Caco-2 (cell line): ENCODE measurements around the gene ERCC6. TPM values are rescaled to one million over a fixed set of nuclear protein-coding genes. Genes with fewer than 3 reads are reported as not detected.

Experiments used
- BruUV-seq: library from RNA; stranded (reverse); fragments of 400-500 nt; replicated peaks from 2 replicates; lab custom pipeline; 2021; lab: Mats Ljungman, UMichigan
- CTCF ChIA-PET: fragments of 300-600 bp; sonication (Branson Sonifier 250); formaldehyde crosslinking; loops from one replicate; lab custom pipeline; 2022; ENCODE audit warnings: antibody characterized with exemption; lab: Charles Lee
- POLR2A ChIA-PET: fragments of 300-600 bp; sonication (Branson Sonifier 250); formaldehyde crosslinking; loops from one replicate; lab custom pipeline; 2022; ENCODE audit warnings: antibody characterized with exemption; lab: Charles Lee
- DNase-seq, 2 experiments: peaks; one replicate each; pipeline versions ENCODE4 v3.0.0 to v3.0.0-alpha.2; 2020 to 2022
- H3K27me3 ChIP-seq: replicated peaks from 2 replicates; pipeline ENCODE4 v1.6.0; 2011; ENCODE audit warnings: low read length; ENCODE audit not compliant: control insufficient read depth, insufficient read depth
- H3K36me3 ChIP-seq: 2 replicates; pipeline ENCODE4 v1.5.1; 2011; ENCODE audit warnings: low read length; ENCODE audit not compliant: control insufficient read depth, insufficient read depth
- H3K4me1 ChIP-seq: fragments of 250-450 bp; sonication (Bioruptor Pico); 2 replicates; pipeline ENCODE4 v1.5.1; 2020; ENCODE audit warnings: mild to moderate bottlenecking
- H3K4me3 ChIP-seq: 2 replicates; pipeline ENCODE4 v1.5.1; 2011; ENCODE audit warnings: low read depth, mild to moderate bottlenecking, control low read depth, low read length
- H3K9me3 ChIP-seq: fragments of 250-450 bp; sonication (Bioruptor Pico); 2 replicates; pipeline ENCODE4 v1.5.1; 2020; ENCODE audit warnings: mild to moderate bottlenecking, moderate library complexity
- H3K27ac Mint-ChIP-seq: one replicate; pipeline ENCODE4 v1.8.0; 2022; ENCODE audit warnings: mixed read lengths; ENCODE audit not compliant: unreplicated experiment
- H3K27me3 Mint-ChIP-seq: one replicate; pipeline ENCODE4 v1.8.0; 2022; ENCODE audit warnings: mixed read lengths; ENCODE audit not compliant: insufficient read depth, unreplicated experiment
- H3K36me3 Mint-ChIP-seq: one replicate; pipeline ENCODE4 v1.8.0; 2022; ENCODE audit warnings: mild to moderate bottlenecking, mixed read lengths; ENCODE audit not compliant: insufficient read depth, unreplicated experiment
- H3K4me1 Mint-ChIP-seq: one replicate; pipeline ENCODE4 v1.8.0; 2022; ENCODE audit warnings: low read depth, mixed read lengths; ENCODE audit not compliant: unreplicated experiment
- H3K4me3 Mint-ChIP-seq: one replicate; pipeline ENCODE4 v1.8.0; 2022; ENCODE audit warnings: mild to moderate bottlenecking, moderate library complexity, mixed read lengths; ENCODE audit not compliant: unreplicated experiment
- H3K9me3 Mint-ChIP-seq: one replicate; pipeline ENCODE4 v1.8.0; 2022; ENCODE audit warnings: mixed read lengths; ENCODE audit not compliant: unreplicated experiment
- intact Hi-C: fragments of 100-400 bp; cut with micrococcal nuclease; formaldehyde crosslinking; loops from one replicate; pipeline ENCODE4 v1.10.0; 2022; ENCODE audit not compliant: unreplicated experiment
- total RNA-seq: library from RNA; stranded (reverse); gene quantifications from 2 replicates; pipeline ENCODE4 v1.2.3, GENCODE V29; 2022
- TF ChIP-seq, protein P1 (sequence below), 2 experiments: fragments of 200-600 bp in 1 of 2; IDR thresholded peaks; 1 replicate in 1 of 2; 2 replicates in 1 of 2; pipeline versions ENCODE4 v1.5.1 to v1.8.0; 2011 to 2022; ENCODE audit warnings: antibody characterized with exemption in 1 of 2, control low read depth in 1 of 2, inconsistent platforms in 1 of 2, low read depth in 1 of 2, low read length in 1 of 2, mild to moderate bottlenecking in 1 of 2, moderate library complexity in 1 of 2; ENCODE audit not compliant: insufficient read depth in 1 of 2, severe bottlenecking in 1 of 2, unreplicated experiment in 1 of 2

The ERCC6 gene
- total RNA-seq, 1 experiment from 2014 or later = 30.2 TPM

DNA sequence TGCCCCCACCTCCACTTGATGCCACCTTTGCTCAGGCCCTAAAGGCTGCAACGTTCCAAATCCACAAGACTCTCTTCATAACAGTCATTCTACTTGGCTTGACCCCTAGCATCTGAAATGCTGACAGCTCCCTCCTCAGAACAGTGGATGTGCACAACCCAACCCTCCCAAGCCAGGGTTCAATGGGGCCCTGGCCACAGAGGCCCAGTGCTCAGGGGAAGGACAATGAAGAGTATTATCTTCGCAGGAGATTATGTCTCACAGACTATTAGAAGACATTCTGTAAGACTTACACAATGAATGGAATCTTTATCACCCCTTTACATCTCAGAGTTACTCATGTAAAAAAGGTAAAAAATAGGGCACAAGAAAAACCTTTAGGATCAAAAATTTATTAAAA is 20.4 kb downstream of the ERCC6 start:
- Mint-ChIP-seq H3K27ac (no peak overlapping the region), H3K4me3 (no peak overlapping the region), H3K27me3 (no peaks in the 10 kb centered on the region), H3K4me1 (no peaks in the 10 kb centered on the region), H3K36me3 (peaks cover 16% of the 10 kb centered on the region), H3K9me3 (no peaks in the 10 kb centered on the region)
- TF ChIP-seq, protein P1, sequence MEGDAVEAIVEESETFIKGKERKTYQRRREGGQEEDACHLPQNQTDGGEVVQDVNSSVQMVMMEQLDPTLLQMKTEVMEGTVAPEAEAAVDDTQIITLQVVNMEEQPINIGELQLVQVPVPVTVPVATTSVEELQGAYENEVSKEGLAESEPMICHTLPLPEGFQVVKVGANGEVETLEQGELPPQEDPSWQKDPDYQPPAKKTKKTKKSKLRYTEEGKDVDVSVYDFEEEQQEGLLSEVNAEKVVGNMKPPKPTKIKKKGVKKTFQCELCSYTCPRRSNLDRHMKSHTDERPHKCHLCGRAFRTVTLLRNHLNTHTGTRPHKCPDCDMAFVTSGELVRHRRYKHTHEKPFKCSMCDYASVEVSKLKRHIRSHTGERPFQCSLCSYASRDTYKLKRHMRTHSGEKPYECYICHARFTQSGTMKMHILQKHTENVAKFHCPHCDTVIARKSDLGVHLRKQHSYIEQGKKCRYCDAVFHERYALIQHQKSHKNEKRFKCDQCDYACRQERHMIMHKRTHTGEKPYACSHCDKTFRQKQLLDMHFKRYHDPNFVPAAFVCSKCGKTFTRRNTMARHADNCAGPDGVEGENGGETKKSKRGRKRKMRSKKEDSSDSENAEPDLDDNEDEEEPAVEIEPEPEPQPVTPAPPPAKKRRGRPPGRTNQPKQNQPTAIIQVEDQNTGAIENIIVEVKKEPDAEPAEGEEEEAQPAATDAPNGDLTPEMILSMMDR (IDR thresholded peaks at IDR 0.05; ENCODE audit: insufficient read depth in 1 of 2, low read depth in 1 of 2, low read length in 1 of 2, severe bottlenecking in 1 of 2, unreplicated experiment in 1 of 2) = no peak
- ChIA-PET POLR2A (no interaction called here), CTCF (interaction anchor here (1.0 to 1.8 kb wide), 9 partner anchors 8 to 139 kb away, joined by 3 to 52 read pairs (median 4); partner anchors contain the start of gene ERCC6)
- intact Hi-C loops = loop anchor here (10.0 kb wide), 3 partner anchors 294 to 634 kb away; no protein-coding TSS in a partner anchor
- H3K9me3 ChIP-seq = no peaks in the 10 kb centered on the region
- H3K4me3 ChIP-seq = no peak overlapping the region
- no peaks in the 10 kb centered on the region for H3K4me1 ChIP-seq
- no peak for DNase-seq
- peaks cover 7% of the 10 kb centered on the region; the same call in 1 of the 2 replicates for H3K36me3 ChIP-seq
- H3K27me3 ChIP-seq = no peaks in the 10 kb centered on the region
- BruUV-seq = no TSS peak

DNA sequence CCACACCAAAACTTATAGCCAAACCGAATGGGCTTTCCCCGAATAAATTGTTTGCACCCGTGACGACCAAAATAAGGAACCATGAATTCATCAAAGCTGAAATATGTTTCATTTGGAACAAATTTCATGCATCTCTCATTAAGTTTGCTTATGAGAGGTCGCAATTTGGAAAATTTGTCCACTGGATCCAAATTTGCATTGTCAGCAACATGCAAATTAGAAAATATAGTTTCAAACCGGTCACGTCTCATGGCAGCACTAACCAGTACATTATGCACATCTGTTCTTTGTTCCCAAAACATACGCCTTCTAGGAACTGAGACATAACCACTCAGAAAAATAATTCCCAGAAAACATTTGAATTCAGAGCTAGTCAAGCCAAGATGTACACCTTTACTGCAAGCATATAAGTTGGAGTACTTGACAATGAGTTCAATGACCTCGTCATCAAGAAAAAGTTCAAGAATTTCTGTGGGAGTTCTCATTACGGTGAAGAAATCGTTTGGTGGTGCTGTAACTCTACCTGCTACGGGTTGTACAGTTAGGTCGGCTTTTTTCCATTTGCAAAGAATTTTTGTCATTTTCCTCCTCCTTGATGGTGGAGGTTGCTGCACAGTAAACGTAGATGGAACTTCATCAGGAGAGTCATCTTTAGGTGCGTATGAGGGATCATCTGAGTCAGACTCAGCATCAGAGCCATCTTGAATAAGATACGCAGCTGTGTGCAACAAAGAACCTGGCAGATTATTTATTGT is 22.5 kb downstream of the ERCC6 start:
- H3K27me3 Mint-ChIP-seq = no peaks in the 10 kb centered on the region
- intact Hi-C loops = loop anchor here (10.0 kb wide), 3 partner anchors 292 to 632 kb away; no protein-coding TSS in a partner anchor
- peaks cover 16% of the 10 kb centered on the region for H3K36me3 Mint-ChIP-seq
- TF ChIP-seq, protein P1 (IDR thresholded peaks at IDR 0.05; ENCODE audit: insufficient read depth in 1 of 2, low read depth in 1 of 2, low read length in 1 of 2, severe bottlenecking in 1 of 2, unreplicated experiment in 1 of 2) = no peak
- Histone ChIP-seq H3K36me3 (peaks cover 5% of the 10 kb centered on the region; the same call in 1 of the 2 replicates), H3K4me1 (no peaks in the 10 kb centered on the region), H3K4me3 (no peak overlapping the region), H3K9me3 (no peaks in the 10 kb centered on the region), H3K27me3 (no peaks in the 10 kb centered on the region)
- ChIA-PET CTCF (interaction anchor here (0.9 kb wide), 1 partner anchor 195 kb away, joined by 3 read pairs; no protein-coding TSS in a partner anchor), POLR2A (no interaction called here)
- H3K9me3 Mint-ChIP-seq = no peaks in the 10 kb centered on the region
- H3K4me3 Mint-ChIP-seq = no peak overlapping the region
- no peaks in the 10 kb centered on the region for H3K4me1 Mint-ChIP-seq
- no peak for DNase-seq
- H3K27ac Mint-ChIP-seq = no peak overlapping the region
- BruUV-seq = no TSS peak

DNA sequence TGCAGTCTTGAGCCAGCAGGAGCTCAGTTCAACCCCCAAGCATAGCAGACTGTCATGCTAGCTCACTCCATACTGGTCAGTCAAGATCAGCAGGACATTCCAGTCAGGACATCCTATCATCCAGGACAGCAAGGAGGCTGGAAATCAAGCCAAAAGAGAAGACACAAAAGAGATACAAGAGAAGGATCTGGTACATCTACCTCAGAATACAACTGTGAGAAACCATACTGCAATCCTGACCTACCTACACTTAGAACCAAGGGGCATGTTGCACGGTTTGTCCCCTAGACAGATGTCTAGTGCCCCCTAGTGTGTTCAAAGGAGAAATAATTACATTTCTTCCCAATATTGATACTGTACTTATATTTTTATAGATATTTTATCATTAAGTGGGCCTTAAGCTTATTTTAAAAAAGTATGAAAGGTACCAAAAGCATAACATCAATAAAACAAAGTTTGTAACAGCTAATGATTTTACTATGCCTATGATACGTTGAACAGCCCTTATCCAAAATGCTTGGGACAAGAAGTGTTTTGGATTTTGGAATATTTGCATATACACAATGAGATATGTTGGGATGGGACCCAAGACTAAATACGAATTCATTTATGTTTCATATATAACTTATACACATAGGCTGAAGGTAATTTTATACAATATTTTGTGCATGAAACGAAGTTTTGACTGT is 26.7 kb downstream of the ERCC6 start:
- Mint-ChIP-seq H3K4me3 (no peak overlapping the region), H3K27me3 (no peaks in the 10 kb centered on the region), H3K9me3 (no peaks in the 10 kb centered on the region), H3K27ac (no peak overlapping the region), H3K36me3 (peaks cover 16% of the 10 kb centered on the region), H3K4me1 (no peaks in the 10 kb centered on the region)
- Histone ChIP-seq H3K27me3 (no peaks in the 10 kb centered on the region), H3K36me3 (no peaks in the 10 kb centered on the region), H3K4me1 (no peaks in the 10 kb centered on the region), H3K4me3 (no peak overlapping the region), H3K9me3 (no peaks in the 10 kb centered on the region)
- TF ChIP-seq, protein P1 (IDR thresholded peaks at IDR 0.05; ENCODE audit: insufficient read depth in 1 of 2, low read depth in 1 of 2, low read length in 1 of 2, severe bottlenecking in 1 of 2, unreplicated experiment in 1 of 2) = peak; percentile 81 to 90
- DNase-seq = peak in 1 of 2 experiments; percentile 53
- POLR2A ChIA-PET = interaction anchor here (0.6 kb wide), 1 partner anchor 27 kb away, joined by 3 read pairs; the partner anchor contains the start of gene ERCC6
- intact Hi-C loops = loop anchor here (1.0 to 10.0 kb wide), 5 partner anchors 105 to 853 kb away; no protein-coding TSS in a partner anchor
- CTCF ChIA-PET = interaction anchor here (0.6 to 6.3 kb wide), 7 partner anchors 10 to 1043 kb away, joined by 3 to 133 read pairs (median 6); no protein-coding TSS in a partner anchor
- BruUV-seq = no TSS peak
